HL-60 (cell line): ENCODE results near the gene KCNG2.

Experiments
- TF ChIP-seq, protein P1 (sequence below): IDR thresholded peaks from 2 replicates; pipeline ENCODE4 v1.6.1; 2012; ENCODE audit warnings: low read depth; ENCODE audit not compliant: insufficient replicate concordance
- TF ChIP-seq, protein P2 (sequence below): IDR thresholded peaks from one replicate; pipeline ENCODE4 v1.5.1; 2011; ENCODE audit warnings: low read length, control low read depth, inconsistent platforms; ENCODE audit not compliant: insufficient read depth

DNA sequence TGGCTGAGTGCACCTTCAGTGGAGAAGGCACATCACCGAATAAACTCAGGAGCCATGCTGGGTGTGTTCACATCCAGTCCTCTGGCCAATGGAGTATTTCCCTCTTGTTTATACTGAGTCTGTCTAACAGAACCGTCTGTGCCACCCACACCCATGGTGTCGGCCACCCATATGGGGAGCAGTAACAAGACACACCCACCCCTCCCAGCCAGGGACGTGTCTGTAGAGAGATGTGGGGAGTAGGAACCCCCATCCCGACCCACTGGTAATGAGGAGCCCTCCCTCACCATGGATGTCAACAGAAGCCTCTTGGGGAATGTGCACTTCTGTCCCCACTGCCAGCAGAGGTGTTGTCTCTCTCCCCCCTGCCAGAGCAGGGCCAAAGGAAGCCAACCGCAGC lies 37.1 kb downstream of the KCNG2 start:
- TF ChIP-seq, protein P1, sequence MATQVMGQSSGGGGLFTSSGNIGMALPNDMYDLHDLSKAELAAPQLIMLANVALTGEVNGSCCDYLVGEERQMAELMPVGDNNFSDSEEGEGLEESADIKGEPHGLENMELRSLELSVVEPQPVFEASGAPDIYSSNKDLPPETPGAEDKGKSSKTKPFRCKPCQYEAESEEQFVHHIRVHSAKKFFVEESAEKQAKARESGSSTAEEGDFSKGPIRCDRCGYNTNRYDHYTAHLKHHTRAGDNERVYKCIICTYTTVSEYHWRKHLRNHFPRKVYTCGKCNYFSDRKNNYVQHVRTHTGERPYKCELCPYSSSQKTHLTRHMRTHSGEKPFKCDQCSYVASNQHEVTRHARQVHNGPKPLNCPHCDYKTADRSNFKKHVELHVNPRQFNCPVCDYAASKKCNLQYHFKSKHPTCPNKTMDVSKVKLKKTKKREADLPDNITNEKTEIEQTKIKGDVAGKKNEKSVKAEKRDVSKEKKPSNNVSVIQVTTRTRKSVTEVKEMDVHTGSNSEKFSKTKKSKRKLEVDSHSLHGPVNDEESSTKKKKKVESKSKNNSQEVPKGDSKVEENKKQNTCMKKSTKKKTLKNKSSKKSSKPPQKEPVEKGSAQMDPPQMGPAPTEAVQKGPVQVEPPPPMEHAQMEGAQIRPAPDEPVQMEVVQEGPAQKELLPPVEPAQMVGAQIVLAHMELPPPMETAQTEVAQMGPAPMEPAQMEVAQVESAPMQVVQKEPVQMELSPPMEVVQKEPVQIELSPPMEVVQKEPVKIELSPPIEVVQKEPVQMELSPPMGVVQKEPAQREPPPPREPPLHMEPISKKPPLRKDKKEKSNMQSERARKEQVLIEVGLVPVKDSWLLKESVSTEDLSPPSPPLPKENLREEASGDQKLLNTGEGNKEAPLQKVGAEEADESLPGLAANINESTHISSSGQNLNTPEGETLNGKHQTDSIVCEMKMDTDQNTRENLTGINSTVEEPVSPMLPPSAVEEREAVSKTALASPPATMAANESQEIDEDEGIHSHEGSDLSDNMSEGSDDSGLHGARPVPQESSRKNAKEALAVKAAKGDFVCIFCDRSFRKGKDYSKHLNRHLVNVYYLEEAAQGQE: no peak
- TF ChIP-seq, protein P2, sequence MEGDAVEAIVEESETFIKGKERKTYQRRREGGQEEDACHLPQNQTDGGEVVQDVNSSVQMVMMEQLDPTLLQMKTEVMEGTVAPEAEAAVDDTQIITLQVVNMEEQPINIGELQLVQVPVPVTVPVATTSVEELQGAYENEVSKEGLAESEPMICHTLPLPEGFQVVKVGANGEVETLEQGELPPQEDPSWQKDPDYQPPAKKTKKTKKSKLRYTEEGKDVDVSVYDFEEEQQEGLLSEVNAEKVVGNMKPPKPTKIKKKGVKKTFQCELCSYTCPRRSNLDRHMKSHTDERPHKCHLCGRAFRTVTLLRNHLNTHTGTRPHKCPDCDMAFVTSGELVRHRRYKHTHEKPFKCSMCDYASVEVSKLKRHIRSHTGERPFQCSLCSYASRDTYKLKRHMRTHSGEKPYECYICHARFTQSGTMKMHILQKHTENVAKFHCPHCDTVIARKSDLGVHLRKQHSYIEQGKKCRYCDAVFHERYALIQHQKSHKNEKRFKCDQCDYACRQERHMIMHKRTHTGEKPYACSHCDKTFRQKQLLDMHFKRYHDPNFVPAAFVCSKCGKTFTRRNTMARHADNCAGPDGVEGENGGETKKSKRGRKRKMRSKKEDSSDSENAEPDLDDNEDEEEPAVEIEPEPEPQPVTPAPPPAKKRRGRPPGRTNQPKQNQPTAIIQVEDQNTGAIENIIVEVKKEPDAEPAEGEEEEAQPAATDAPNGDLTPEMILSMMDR: no peak
